ENCODE measurements around the gene SMIM41.
"Not testable (repeated sequence)": the region's sequence is repeated elsewhere in the genome, so short reads cannot be mapped to it uniquely, and the experiment has no call there.

The SMIM41 gene

GRCh38 chr12:52085682-52086180 lies 6.2 kb downstream of the SMIM41 start:
- no peak for DNase-seq (ENCODE audit: low spot score)

- no peak for DNase-seq (ENCODE audit: low spot score)
Observed at GRCh38 chr12:52086366-52086765, 6.9 kb downstream of the SMIM41 start.

- DNase-seq (ENCODE audit: low spot score) = no peak
Observed at GRCh38 chr12:52086944-52087835, 7.7 kb downstream of the SMIM41 start.

DNA sequence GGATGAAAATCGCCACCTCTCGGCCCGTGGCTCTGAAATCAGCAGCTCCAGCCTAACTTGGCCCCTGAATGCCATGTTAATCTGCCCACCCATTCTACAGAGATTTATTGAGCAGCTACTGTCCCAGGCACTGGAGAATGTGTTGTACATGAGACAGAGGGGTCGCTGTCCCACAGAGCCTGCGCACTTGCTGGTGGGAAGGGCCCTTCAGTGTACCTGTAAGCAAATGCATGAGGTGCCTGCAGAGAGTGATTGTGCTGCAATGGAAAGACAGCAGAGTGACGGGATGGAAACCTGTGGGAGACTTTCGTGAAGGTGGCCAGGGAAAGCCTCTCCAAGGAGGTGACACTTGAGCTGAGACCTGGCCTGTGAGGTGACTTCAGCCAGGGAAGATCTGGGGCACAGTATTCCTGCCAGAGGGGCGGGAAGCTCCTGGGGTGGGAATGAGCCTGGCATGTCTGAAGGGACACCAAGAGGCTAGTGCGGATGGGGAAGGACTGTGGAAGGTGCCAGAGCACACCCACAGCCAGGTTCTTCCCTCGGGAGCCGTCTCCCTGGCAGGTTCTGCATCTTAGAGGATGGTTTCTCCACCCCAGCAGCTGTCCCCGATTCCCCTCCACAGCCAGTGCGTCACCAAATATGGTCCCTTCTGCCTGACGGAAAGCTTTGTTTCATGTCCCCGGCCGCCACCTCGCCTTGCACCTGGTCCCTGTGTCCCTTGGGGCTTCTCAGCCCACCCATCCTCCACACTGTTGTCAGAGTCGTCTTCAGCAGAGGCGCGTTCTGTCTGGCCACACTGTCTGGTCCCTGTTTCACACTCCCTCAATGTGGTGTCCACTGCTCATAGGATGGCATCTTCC lies 8.7 kb downstream of the SMIM41 start:
- no peak for DNase-seq (ENCODE audit: low spot score)

DNA sequence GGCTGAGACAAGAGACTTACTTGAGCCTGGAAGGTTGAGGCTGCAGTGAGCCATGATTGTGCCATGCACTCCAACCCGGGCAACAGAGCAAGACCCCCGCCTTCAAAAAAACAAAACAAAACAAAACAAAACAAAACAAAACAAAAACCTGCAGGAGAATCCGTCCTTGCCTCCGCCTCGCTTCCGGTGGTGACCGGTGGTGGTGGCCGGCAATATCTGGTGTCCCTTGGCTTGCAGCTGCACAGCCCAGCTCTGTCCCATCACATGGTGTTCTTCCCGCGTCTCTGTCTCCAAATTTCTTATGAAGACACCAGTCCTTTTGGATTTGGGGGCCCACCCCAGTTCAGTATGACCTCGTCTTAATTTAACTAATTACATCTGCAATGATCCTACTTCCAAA lies 10.0 kb downstream of the SMIM41 start:
- DNase-seq (ENCODE audit: low spot score) = no peak

GRCh38 chr12:52090291-52090690 lies 10.8 kb downstream of the SMIM41 start:
- DNase-seq (ENCODE audit: low spot score) = no peak

- DNase-seq (ENCODE audit: low spot score) = no peak
Observed at GRCh38 chr12:52091061-52091460, 11.6 kb downstream of the SMIM41 start.

GRCh38 chr12:52091869-52092268 lies 12.4 kb downstream of the SMIM41 start:
- DNase-seq (ENCODE audit: low spot score) = no peak

DNA sequence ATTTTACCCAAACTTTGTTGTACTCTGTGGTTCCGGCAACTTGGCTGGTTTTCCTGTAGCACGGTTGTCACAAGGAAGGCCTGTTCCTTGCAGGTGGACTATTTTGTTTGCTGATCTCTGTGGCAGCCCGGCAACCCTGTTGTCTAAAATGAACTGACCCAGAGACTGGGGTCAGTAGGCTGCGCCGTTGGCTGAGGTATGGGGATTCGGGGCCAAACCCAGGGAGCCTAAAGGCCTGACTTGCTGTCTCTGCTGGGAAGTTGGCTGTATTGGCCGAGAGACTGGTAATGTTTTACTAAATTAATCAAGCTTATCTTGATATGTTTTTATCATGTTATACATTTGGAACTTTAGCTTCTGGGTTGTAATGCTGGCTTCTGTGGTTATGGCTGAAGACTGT lies 13.8 kb downstream of the SMIM41 start:
- peak; percentile 31 for DNase-seq (ENCODE audit: low spot score)

DNA sequence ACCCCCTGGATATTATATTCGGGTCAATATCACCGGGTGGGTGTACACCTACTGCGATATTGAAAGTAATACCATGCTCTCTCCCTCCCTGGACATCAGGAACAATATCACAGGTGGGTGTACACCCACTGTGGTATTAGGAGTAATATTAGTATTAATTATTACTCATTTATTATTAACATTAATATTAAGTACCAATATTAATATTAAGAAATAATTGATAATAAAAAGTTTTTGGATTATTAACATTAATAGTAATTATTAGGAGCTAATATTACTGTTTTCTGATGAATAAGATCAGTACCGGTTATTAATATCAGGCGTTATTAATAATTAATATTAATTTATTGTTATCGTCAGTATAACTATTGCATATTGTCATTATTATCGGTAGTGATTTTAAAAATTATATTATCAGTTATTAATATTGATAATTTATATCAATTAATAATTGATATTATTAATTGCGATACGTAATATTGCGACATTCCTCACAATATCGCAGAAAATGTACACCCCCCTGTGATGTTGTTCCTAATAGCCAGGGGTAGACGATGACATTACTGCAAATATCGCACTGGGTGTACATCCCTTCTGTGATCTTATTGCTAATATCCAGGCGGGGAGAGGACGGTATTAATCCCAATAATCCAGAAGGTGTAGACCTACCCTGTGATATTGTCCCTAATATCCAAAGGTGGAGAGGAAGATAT lies 17.0 kb downstream of the SMIM41 start:
- DNase-seq (ENCODE audit: low spot score) = no peak

DNA sequence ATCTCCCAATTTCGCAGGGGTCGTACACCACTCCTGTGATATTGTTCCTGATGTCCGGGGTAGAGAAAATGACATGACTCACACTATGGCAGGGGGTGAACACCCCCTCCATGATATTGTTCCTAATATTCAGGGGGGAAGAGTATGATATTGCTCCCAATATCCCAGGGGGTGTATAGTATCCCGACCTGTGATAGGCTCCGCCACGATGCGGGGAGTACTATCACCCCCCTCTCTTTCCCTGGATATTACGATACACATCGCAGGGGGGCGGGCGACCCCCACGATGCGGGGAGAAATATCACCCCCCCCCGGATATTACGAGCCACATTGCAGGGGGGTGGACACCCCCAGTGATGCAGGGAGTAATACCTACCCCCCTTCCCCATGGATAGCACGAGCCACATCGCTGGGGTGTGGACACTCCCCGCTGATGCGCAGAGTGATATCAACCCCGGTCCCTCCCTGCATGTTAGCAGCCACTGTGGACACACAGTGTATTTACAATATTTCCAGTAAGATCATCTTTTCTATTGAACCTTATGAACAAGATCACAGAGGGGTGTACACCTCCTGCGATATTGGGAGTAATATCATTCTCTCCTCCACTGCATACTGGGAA lies 17.7 kb downstream of the SMIM41 start:
- no peak for DNase-seq (ENCODE audit: low spot score)

DNA sequence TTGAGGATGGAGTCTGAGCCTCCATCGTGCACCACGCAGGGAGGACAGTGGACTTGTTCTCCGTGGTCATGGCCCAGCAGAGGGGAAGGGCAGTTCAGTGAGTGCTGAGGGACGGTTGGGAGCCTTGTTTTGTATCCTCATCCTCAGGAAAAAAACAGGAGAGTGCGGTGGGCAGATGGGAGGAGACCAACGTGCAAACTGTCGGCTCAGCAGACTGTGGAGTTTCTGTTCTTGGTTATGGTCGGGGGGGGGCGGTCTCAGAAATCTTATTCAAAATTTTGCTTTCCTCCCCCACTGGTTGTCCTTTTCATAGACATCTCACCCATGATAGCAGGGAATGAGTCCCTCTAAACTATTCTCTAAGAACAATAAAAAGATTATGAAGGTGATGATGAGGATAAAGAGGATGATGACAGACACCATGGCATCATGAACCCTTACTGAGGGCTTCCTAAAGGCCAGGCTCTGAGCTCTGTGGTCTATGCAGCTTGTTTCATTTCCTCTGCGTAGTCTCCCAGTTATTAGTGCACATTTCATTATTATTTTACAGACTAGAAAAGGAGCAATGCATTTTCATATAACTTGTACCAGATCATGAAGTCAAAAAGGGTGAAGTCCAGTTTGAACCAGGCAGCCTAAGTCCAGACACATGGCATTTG lies 25.1 kb downstream of the SMIM41 start:
- not testable (repeated sequence) for DNase-seq (ENCODE audit: low spot score)

- peak; percentile 82 for DNase-seq (ENCODE audit: low spot score)
Observed at GRCh38 chr12:52116222-52117125, 37.0 kb downstream of the SMIM41 start.

DNA sequence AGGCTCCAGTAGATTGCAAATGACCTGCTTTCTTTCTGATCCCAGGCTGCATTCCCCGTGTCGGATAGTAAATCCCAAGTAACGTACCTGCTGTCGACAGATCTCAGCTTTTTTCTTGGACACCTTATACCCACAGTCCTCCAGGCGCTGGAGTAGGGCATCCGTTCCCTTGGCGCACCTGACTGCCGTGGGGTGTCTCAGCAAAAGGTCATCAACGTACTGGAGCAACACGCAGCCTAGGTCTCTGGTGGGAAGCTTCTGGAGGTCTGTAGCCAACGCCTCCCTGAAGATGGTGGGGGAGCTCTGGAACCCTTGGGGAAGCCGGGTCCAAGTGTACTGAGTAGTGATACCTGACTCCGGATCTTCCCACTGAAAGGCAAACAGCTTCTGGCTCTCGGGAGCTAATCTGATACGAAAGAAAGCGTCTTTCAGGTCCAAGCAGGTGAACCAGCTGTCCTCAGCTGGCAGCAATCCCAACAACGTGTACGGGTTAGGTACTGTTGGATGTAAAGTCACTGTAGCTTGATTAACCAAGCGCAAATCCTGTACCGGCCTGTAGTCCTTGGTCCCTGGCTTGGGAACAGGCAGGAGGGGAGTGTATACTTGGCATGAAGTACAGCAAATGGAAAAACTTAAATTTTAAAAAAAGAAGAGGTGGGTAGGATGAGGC lies 38.4 kb downstream of the SMIM41 start:
- peak; percentile 84 for DNase-seq (ENCODE audit: low spot score)

DNA sequence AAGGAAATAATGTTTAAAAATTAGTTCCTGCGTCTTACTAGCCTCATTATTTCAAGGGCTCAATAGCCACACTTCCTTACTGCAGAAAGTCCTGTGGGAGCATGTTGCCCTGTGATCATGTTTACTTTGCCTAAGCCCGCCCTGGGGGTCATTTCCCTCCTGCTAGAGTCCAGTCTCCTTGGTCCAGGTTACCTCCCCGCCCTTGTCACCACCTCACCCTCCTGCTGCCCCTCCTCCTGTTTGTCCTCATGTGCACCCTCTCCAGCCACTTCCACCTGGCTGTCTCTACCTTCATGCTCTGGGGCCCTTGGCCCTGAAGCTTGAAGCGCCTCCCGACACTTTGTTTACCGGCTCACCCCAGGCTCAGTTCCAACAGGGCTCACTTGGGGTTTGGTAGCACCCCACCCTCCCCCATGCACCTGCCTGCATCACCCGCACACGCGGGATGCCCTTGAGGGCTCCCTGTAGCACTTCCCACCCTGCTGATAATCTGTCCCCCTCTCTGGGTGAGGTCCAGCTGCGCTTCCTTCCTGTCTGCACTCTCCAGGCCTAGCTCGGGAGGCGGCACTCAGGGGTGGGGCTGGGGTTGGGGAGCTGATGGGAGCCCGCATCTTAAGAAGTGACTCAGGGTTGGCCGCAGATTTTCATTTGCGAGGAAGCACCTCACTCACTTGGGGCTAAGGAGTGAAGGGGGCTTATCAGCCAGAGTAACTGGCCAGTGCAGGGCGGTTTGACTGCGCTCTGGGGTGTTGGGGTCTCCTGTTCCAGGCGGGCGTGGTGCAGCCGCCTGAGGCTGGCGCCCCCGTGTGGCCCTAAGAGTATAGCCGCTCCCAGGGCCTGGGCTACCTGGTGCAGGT lies 40.1 kb downstream of the SMIM41 start:
- peak; percentile 81 for DNase-seq (ENCODE audit: low spot score)

- peak; percentile 21 for DNase-seq (ENCODE audit: low spot score)
Observed at GRCh38 chr12:52120951-52121823, 41.7 kb downstream of the SMIM41 start.

GRCh38 chr12:52121824-52122539 lies 42.5 kb downstream of the SMIM41 start:
- peak; percentile 61 for DNase-seq (ENCODE audit: low spot score)

All from kidney tubule cell (primary cell).